T-helper 2 cell treated with Interferon-gamma antibody and Interleukin-4, amounts not matched to agents 5 μg/mL and 100 μg/mL, for 36 hours (primary cell): ENCODE results near the gene ADK.

Source experiments
- DNase-seq: peaks from one replicate; pipeline ENCODE4 v3.0.0; 2021; ENCODE audit warnings: low spot score
- H3K27ac Mint-ChIP-seq: one replicate; pipeline ENCODE4 v1.8.0; 2021; ENCODE audit warnings: mild to moderate bottlenecking, mixed read lengths
- H3K27me3 Mint-ChIP-seq: one replicate; pipeline ENCODE4 v1.8.0; 2021; ENCODE audit warnings: low read depth, mixed read lengths
- H3K36me3 Mint-ChIP-seq: one replicate; pipeline ENCODE4 v1.8.0; 2021; ENCODE audit warnings: low read depth, mixed read lengths
- H3K4me1 Mint-ChIP-seq: one replicate; pipeline ENCODE4 v1.8.0; 2021; ENCODE audit warnings: low read depth, mixed read lengths
- H3K4me3 Mint-ChIP-seq: one replicate; pipeline ENCODE4 v1.8.0; 2022; ENCODE audit warnings: mild to moderate bottlenecking, moderate library complexity, mixed read lengths
- H3K9me3 Mint-ChIP-seq: one replicate; pipeline ENCODE4 v1.8.0; 2021; ENCODE audit warnings: mixed read lengths

Gene ADK

DNA sequence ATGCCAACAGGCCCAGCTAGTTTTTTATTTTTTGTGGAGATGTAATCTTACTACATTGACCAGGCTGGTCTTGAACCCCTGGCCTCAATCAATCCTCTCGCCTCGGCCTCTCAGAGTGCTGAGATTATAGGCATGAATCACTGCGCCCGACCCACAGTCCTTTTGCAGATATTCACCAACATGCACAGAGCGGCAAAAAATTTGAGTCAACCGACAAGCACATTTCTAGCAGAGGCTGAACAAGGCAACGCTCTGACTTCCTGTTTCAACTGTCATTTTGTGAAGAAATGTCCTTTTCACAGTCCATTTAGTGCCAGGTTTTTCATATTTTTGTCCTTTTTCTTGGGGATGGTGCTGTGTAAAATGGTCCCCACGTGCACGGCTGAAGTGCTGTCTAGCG is 604.3 kb downstream of the ADK start:
- no peak for DNase-seq
- Mint-ChIP-seq H3K36me3 (peaks cover 5% of the 10 kb centered on the region), H3K27ac (peak overlapping the region; percentile 55), H3K4me3 (no peak overlapping the region), H3K27me3 (no peaks in the 10 kb centered on the region), H3K4me1 (peaks cover 22% of the 10 kb centered on the region), H3K9me3 (no peaks in the 10 kb centered on the region)
